HEK293 (cell line): Measurements from ENCODE around the gene ARHGAP15.

Source experiments
- ZBTB26 ChIP-seq: fragments of 450-650 bp; formaldehyde crosslinking; optimal IDR thresholded peaks from 2 replicates; pipeline ENCODE3; 2016; ENCODE audit warnings: missing biosample characterization, mild to moderate bottlenecking, missing genetic modification characterization
- ZNF660 ChIP-seq: fragments of 450-650 bp; IDR thresholded peaks from 2 replicates; pipeline ENCODE4 v1.5.1; 2018; ENCODE audit warnings: missing biosample characterization, mild to moderate bottlenecking, missing genetic modification characterization

GRCh38 chr2:143691121-143691520 is 561.9 kb downstream of the ARHGAP15 start:
- TF ChIP-seq ZNF660 (tag by site-specific recombination) (no peak), ZBTB26 (tag by site-specific recombination) (no peak)
